NCI-H1436 (cell line): Measurements from ENCODE around the gene TBK1.

Experiments
- DNase-seq: peaks from one replicate; lab custom pipeline; 2025; lab: John Stamatoyannopoulos, UW

The TBK1 gene

GRCh38 chr12:64452559-64453329 is 824 bp downstream of the TBK1 start:
- DNase-seq, result no peak

GRCh38 chr12:64455506-64455905 is 3.6 kb downstream of the TBK1 start:
- no peak for DNase-seq

GRCh38 chr12:64456119-64456518 is 4.2 kb downstream of the TBK1 start:
- no peak for DNase-seq

- no peak for DNase-seq
Observed at GRCh38 chr12:64457032-64457431, 5.1 kb downstream of the TBK1 start.

GRCh38 chr12:64457466-64457865 is 5.5 kb downstream of the TBK1 start:
- DNase-seq, result no peak

- no peak for DNase-seq
Observed at GRCh38 chr12:64457923-64458322, 6.0 kb downstream of the TBK1 start.

- no peak for DNase-seq
Observed at GRCh38 chr12:64459394-64459891, 7.5 kb downstream of the TBK1 start.

- DNase-seq, result no peak
Observed at GRCh38 chr12:64461634-64462414, 9.9 kb downstream of the TBK1 start.

GRCh38 chr12:64466178-64466577 is 14.3 kb downstream of the TBK1 start:
- DNase-seq, result no peak

GRCh38 chr12:64468966-64469365 is 17.0 kb downstream of the TBK1 start:
- DNase-seq, result no peak

GRCh38 chr12:64469455-64470142 is 17.7 kb downstream of the TBK1 start:
- DNase-seq, result no peak

GRCh38 chr12:64470495-64470894 is 18.6 kb downstream of the TBK1 start:
- DNase-seq, result no peak

GRCh38 chr12:64473176-64473575 is 21.3 kb downstream of the TBK1 start:
- DNase-seq, result no peak

GRCh38 chr12:64475518-64475917 is 23.6 kb downstream of the TBK1 start:
- no peak for DNase-seq

- DNase-seq, result no peak
Observed at GRCh38 chr12:64476844-64477243, 24.9 kb downstream of the TBK1 start.

- DNase-seq, result no peak
Observed at GRCh38 chr12:64478661-64479060, 26.7 kb downstream of the TBK1 start.

- DNase-seq, result no peak
Observed at GRCh38 chr12:64480148-64480547, 28.2 kb downstream of the TBK1 start.

- DNase-seq, result no peak
Observed at GRCh38 chr12:64486657-64487056, 34.7 kb downstream of the TBK1 start.

GRCh38 chr12:64491718-64492117 is 39.8 kb downstream of the TBK1 start:
- no peak for DNase-seq

- no peak for DNase-seq
Observed at GRCh38 chr12:64493513-64493912, 41.6 kb downstream of the TBK1 start.

GRCh38 chr12:64494998-64495729 is 43.2 kb downstream of the TBK1 start:
- DNase-seq, result no peak

- no peak for DNase-seq
Observed at GRCh38 chr12:64496839-64497400, 45.0 kb downstream of the TBK1 start.
